ELR (cell line): ENCODE measurements around the gene ADGRE3.
"Not testable (repeated sequence)": the region's sequence is repeated elsewhere in the genome, so short reads cannot be mapped to it uniquely, and the experiment has no call there.

Experiments used
- DNase-seq: peaks from one replicate; pipeline ENCODE4 v3.0.0-alpha.2; 2015; ENCODE audit warnings: low read depth

The ADGRE3 gene

DNA sequence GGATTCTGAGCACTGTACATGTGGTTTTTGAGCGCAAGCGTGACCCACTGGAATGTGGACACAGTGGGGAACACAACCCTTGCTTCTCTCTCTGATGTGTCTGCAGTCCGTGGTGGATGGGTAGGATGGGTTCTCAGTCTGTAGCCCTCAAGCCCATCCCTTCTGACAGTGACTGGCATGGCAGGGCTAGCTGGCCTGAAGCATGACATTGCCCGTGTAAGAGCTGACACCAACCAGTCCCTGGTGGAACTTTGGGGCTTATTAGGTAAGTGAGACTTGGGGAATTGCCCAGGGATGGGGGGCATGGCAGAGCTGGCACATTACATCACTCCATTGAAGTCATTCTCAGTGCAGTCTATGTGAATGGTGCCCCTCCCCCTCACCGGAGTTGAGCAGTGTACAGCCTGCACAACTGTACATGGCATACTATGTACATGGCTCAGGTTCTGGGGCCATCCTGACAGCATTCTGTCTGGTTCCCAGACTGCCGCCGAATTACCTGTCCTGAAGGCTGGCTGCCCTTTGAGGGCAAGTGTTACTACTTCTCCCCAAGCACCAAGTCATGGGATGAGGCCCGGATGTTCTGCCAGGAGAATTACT is 75.0 kb downstream of the ADGRE3 start:
- no peak for DNase-seq

DNA sequence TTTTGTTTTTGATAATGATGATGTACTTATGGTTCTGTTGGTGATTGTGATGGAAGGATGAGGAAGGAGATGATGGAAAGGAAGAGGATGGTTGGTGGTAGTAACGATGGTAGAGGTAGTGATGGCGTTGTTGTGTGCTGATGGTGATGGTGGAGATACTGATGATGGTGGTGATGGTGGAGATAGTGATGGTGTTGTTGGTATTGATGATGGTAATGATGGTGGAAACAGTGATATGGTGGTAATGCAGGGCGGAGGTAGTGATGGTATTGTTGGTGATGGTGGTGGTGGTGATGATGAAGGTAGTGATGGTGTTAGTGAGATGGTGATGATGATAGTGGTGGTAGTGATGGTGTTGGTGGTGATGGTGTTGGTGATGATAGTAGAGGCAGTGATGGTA is 79.1 kb downstream of the ADGRE3 start:
- DNase-seq, result no peak

DNA sequence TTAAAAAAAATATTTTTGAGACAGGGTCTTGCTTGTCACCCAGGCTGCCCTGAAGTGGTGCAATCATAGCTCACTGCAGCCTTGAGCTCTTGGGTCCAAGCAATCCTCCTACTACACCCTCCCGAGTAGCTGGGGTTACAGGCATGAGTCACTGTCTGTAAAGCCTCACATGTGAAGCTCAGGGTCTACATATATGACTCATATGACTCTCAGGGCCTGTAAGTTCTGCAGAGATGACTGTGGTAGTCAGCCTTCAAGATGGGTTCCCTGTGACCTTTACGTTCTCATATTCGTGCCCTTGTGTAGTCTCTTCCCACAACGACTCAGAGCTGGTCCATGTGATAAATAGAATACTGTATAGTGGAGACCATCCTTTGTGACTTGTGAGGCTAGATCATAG is 85.2 kb downstream of the ADGRE3 start:
- DNase-seq, result peak; percentile 42

DNA sequence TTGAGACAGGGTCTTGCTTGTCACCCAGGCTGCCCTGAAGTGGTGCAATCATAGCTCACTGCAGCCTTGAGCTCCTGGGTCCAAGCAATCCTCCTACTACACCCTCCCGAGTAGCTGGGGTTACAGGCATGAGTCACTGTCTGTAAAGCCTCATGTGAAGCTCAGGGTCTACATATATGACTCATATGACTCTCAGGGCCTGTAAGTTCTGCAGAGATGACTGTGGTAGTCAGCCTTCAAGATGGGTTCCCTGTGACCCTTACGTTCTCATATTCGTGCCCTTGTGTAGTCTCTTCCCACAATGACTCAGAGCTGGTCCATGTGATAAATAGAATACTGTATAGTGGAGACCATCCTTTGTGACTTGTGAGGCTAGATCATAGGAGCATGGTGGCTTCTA is 89.5 kb downstream of the ADGRE3 start:
- peak; percentile 80 for DNase-seq

DNA sequence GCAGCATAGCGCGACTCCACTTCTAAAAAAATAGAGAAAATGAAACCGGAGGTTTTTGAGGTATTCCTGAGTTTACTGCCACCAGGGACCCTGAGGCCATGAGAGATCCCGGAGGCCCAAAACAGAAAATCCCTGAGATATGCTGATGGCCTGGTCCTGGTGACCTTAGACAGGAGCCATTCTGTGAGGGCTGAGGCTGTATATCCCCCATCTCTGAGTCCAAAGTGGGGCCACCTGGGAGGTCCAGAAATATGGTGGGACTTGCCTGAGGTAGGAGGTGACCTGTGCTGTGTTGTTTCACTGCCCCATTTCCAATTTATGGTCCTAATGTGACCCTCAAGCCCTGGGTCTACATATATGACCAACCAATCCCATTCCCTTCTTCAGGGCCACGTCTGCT is 90.3 kb downstream of the ADGRE3 start:
- DNase-seq, result not testable (repeated sequence)

DNA sequence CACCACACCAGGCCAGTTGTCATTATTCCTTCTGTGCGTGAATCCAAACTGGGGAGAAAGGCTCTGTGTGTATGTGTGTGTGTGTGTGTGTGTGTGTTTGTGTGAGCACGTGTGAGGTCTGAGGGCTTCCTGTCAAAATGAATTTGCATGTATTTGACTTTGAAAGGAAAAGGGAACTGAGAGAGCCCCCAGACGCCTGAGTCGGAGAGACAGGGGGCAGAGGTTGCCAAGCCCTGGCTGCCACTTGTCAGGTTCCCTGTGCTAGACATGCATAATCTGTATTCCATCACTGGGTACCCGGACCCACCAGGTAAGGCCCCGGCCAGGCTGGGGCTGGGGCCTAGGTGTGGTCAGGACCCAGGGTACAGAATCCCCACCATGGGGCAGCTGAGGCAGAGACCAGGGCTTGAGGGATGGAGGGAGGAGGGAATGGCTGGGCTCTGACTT is 91.7 kb downstream of the ADGRE3 start, which contains the start of gene CLEC17A:
Gene CLEC17A (plus strand): TSS at position 191 of the 447 bp plus-strand sequence. CDS start 77 bp downstream, at position 268.
- DNase-seq, result no peak

DNA sequence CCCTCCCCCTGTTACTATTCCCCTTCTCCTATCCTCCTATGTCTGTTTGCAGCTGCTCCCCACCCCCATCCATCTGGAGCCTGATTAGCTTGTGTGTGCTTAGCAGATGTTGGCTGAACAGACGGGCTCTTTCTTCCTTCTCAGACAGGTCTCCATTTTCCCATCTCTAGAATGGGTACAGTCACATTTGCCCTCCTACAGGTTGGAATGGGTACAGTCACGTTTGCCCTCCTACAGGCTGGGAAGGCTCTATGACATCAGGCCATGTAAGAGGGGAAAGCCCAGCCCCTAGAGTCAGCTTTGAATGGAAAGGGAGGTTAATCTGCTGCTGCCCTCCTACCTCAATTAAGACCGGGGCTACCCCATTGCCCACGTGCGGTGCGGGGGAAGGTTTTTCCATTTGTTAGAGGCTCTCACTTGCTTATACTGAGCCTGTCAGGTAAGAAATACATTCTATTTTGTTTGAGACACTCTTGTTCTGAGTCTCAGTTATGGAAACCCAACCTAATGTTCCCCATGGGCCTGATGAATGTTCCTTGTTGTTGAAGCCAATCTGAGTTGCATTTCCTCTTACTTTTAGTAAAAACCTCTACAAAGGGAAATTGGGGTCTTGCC is 93.9 kb downstream of the ADGRE3 start:
- DNase-seq, result peak; percentile 16

DNA sequence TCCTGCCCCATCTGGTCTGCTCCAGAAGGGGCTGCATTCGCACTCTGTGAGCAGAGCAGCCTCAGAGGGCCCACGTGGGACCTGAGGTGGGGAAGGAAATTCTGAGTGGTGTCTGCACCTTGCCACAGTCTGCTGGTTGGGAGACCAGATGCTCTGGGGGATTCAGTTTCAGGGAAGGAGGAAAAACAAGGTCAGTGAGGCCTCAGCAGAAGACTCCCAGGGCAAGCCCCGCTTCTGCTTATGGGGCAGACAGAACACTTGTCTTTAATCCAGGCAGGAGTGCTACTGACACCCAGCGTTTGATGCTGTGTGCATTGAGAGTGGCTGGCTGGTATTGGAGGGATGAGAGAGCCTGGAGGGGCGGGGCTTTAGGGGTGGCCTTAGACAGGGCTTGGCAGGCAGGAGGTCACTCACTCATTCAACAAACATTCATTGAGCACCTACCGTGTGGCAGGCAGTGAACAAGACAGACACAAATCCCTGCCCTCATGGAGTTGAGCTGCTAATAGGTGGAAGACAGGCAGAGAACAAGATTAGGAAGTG is 96.7 kb downstream of the ADGRE3 start:
- DNase-seq, result peak; percentile 35

DNA sequence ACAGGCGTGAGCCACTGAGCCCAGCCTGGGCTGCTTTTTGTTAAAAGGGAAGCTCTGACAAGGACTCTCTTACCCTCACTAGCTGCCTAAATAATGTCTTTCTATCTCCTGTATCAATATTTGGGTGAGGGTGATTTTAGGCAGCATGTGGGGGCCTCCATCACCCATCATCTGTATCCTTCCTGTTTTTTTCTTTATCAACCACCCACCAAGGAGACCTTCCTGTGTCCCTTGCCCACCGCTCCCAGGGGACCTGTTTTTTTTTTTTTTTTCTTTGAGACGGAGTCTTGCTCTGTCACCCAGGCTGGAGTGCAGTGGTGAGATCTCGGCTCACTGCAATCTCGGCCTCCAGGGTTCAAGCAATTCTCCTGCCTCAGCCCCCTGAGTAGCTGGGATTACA is 97.4 kb downstream of the ADGRE3 start:
- DNase-seq, result no peak

DNA sequence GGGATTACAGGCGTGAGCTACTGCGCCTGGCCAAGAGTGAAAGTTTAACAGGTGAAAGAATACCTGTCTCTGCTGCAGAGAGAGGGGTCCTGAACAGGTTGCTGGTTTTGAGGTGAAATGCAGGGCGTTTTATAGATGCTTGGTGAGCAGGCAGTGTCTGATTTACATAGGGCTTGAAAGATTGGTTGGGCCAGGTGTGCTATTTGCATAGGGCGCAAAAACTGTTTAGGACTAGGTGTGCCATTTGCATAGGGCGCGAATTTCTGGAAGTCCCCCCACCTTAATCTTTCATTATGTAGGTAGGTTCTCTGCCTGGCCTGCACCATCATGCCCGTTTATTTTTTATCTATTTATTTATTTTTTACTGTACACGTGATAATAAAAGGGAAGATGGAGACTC is 98.3 kb downstream of the ADGRE3 start:
- no peak for DNase-seq

DNA sequence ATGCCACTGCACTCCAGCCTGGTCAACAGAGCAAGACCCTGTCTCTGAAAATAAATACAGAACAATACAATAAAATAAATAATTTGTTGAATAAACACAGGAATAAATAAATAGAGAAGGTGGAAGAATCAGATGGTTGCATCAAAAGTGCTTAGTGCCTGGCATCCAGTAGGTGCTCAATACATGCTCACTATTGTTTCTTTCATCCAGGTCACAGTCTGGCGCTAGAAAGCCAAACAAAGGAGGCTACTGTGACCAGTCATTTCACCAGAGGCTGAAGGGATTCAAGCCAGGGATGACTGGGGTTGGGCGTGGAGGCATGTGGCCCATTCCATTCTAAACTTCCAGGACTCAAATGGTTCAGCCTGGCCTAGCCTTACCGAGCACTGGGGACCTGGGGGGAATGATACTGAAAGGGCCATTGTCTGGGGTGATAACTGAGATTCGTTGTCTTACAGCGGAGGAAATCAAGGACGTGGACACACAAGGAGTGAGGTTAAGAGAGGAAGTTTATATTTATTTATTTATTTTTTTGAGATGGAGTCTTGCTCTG is 99.1 kb downstream of the ADGRE3 start:
- no peak for DNase-seq

DNA sequence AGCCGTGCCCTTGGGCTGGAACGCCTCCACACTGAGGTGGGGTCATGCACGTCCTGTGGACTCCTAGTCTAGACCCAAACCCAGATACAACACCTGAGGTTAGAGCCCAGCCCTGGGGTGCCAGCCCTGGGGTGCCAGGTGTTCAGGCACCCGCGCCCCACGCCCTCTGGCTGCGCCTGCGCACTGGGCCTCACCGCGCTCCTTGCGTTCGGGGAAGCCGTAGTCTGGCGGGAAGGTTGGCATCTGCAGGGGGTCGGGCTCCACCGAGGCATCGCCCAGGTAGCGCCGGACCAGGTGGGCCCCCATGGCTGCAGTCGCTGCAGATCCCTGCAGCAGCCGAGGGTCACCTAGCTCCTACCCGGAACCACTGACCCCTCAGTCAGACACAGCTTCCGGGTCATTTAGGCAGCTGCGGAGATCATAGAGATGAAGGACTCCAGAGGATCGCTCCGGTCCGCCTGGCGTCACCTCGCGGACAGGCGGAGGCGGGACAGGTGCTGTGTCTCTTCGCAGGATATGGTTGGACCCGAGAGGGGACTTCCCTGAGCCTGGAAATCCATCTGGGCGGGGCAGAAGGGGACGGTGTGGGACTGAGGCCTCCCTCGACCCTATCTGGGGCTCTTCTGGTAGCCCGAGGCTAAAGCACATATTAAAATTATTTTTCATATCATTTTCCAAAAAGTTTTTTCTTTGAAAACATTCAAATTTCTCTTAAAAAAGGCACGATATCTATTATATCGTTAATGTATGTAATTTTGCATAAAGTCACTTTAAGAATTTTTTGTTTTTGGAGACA is 102.8 kb downstream of the ADGRE3 start, which contains the start of gene NDUFB7:
Gene NDUFB7 (minus strand): TSS at position 372 of the 796 bp plus-strand sequence. CDS start 66 bp downstream, at position 306.
- peak; percentile 97 for DNase-seq

DNA sequence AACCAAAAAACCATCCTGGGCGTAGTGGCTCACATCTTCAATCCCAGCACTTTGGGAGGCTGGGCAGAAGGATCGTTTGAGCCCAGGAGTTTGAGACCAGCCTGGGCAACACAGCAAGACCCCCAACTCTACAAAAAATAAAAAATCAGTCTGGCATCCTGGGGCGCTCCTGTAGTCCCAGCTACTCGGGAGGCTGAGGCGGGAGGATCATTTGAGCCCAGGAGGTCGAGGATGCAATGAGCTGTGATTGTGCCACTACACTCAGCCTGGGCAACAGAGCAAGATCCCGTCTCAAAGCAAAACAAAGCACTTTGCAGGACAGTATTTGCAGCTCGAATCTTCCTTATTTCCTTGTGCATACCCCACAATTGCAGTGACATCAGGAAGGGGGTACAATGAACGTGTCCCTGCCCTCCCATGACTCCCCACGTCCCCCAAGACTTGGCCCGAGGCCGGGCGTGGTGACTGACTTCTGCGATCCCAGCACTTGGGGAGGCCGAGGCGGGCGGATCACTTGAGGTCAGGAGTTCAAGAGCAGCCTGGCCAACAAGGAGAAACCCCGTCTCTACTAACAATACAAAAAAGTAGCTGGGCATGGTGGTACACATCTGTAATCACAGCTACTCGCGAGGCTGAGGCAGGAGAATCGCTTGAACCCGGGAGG is 103.6 kb downstream of the ADGRE3 start:
- DNase-seq, result no peak
